GM23338 (cell line): ENCODE data around the gene PIAS1.

Experiments
- CREB1 ChIP-seq: fragments of 250-450 bp; sonication (Bioruptor Pico); IDR thresholded peaks from 2 replicates; pipeline ENCODE4 v1.5.0; 2020; ENCODE audit warnings: low read depth, mild to moderate bottlenecking, moderate library complexity
- CTCF ChIP-seq, 2 experiments: fragments of 200-600 bp in 1 of 2; sonication (generic) in 1 of 2; conservative IDR thresholded peaks; 2 replicates each; pipeline versions ENCODE4 v1.5.1 to v1.6.1; 2016 to 2017; ENCODE audit warnings: antibody characterized with exemption in 2 of 2, low read depth in 2 of 2, mild to moderate bottlenecking in 2 of 2, moderate library complexity in 1 of 2
- EZH2 ChIP-seq: fragments of 200-600 bp; sonication (generic); IDR thresholded peaks from one replicate; pipeline ENCODE4 v1.8.0; 2017; ENCODE audit warnings: antibody characterized with exemption, mild to moderate bottlenecking, low read depth; ENCODE audit not compliant: unreplicated experiment
- EZH2phosphoT487 ChIP-seq: fragments of 200-600 bp; sonication (generic); IDR thresholded peaks from one replicate; pipeline ENCODE4 v1.8.1; 2018; ENCODE audit warnings: antibody characterized with exemption; ENCODE audit not compliant: unreplicated experiment
- JUNB ChIP-seq: IDR thresholded peaks from one replicate; pipeline ENCODE4 v1.6.1; 2016; ENCODE audit warnings: antibody characterized with exemption; ENCODE audit not compliant: unreplicated experiment
- NANOG ChIP-seq: IDR thresholded peaks from 2 replicates; pipeline ENCODE4 v1.6.1; 2016; ENCODE audit warnings: antibody characterized with exemption, borderline replicate concordance
- POLR2AphosphoS5 ChIP-seq: IDR thresholded peaks from 2 replicates; pipeline ENCODE4 v1.6.1; 2016; ENCODE audit warnings: antibody characterized with exemption, low read depth
- REST ChIP-seq: IDR thresholded peaks from one replicate; pipeline ENCODE4 v1.6.1; 2018; ENCODE audit warnings: antibody characterized with exemption; ENCODE audit not compliant: unreplicated experiment
- STAT1 ChIP-seq: IDR thresholded peaks from one replicate; pipeline ENCODE4 v1.6.1; 2016; ENCODE audit warnings: antibody characterized with exemption; ENCODE audit not compliant: unreplicated experiment
- ZNF114 ChIP-seq: fragments of 250-450 bp; sonication (Bioruptor Pico); IDR thresholded peaks from 2 replicates; pipeline ENCODE4 v1.5.0; 2020; ENCODE audit warnings: mild to moderate bottlenecking, moderate library complexity
- ZNF331 ChIP-seq: fragments of 250-450 bp; sonication (Bioruptor Pico); IDR thresholded peaks from 2 replicates; pipeline ENCODE4 v1.5.0; 2020; ENCODE audit warnings: low read depth, mild to moderate bottlenecking, moderate library complexity
- ZNF462 ChIP-seq: fragments of 250-450 bp; sonication (Bioruptor Pico); IDR thresholded peaks from 2 replicates; pipeline ENCODE4 v1.5.0; 2020; ENCODE audit warnings: mild to moderate bottlenecking, moderate library complexity

GRCh38 chr15:68062946-68063465 lies 8.9 kb downstream of the PIAS1 start:
- no peak for TF ChIP-seq CREB1 (CRISPR knock-in tag)
- TF ChIP-seq EZH2: no peak
- no peak for TF ChIP-seq POLR2AphosphoS5
- TF ChIP-seq EZH2phosphoT487: no peak
- TF ChIP-seq CTCF (conservative IDR thresholded peaks at IDR 0.05; ENCODE audit: low read depth in 2 of 2): no peak
- TF ChIP-seq JUNB: no peak
- TF ChIP-seq REST: no peak
- no peak for TF ChIP-seq ZNF331 (CRISPR knock-in tag)
- no peak for TF ChIP-seq ZNF114 (CRISPR knock-in tag)
- TF ChIP-seq STAT1: no peak
- TF ChIP-seq NANOG: no peak
- no peak for TF ChIP-seq ZNF462 (CRISPR knock-in tag)
